ENCODE data around the gene MCC.
"Not testable (repeated sequence)": the region's sequence is repeated elsewhere in the genome, so short reads cannot be mapped to it uniquely, and the experiment has no call there.

The MCC gene

GRCh38 chr5:113081881-113082546, 406.2 kb downstream of the MCC start:
- FAIRE-seq (no peak), DNase-seq (ENCODE audit: insufficient read length, low spot score) (no peak)
- TF ChIP-seq CTCF (IDR thresholded peaks at IDR 0.05; ENCODE audit: insufficient read depth, missing control alignments), result no peak

DNA sequence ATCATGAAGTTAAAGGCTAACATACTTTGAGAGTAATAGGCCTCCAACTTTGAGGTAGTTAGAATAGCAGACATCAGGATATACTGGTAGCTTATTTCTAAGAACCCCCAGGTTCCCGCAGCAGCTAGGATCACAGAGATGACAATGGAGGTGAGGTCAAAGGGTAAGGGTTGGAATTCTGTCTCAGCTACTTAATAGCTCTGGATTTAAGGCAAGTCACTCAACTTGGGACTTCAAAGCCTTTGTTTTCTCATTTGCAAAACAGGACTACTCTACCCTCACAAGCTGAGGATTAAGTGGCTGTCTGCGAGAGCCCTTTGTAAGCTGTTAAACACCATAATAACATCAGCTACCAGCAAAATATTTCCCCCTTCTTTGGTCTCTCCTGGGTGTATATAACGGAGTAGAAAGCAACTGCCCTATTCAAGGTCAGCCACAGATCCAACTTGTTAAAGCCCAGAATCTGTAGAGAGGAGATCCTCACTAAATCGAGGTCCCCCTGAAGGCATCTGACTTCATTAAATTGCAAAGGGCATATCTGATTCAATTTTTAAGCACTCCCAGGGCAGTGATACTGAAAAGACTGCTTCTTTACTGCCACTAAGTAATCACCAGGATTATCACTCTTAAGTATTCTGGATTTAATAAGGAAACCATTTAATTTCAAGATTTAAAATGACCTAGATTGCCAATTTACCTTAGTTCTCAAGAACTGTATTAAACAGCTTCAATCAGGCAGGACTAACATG, 407.0 kb downstream of the MCC start:
- TF ChIP-seq CTCF (IDR thresholded peaks at IDR 0.05; ENCODE audit: insufficient read depth, missing control alignments), result no peak
- DNase-seq (ENCODE audit: insufficient read length, low spot score) (no peak), FAIRE-seq (peak; percentile 58)

DNA sequence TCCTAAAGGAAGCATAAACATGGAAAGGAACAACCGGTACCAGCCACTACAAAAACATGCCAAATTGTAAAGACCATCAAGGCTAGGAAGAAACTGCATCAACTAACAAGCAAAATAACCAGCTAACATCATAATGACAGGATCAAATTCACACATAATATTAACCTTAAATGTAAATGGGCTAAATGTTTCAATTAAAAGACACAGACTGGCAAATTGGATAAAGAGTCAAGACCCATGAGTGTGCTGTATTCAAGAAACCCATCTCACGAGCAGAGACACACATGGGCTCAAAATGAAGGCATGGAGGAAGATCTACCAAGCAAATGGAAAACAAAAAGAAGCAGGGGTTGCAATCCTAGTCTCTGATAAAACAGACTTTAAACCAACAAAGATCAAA, 411.6 kb downstream of the MCC start:
- not testable (repeated sequence) for DNase-seq (ENCODE audit: insufficient read length, low spot score); FAIRE-seq

GRCh38 chr5:113075019-113075418, 413.2 kb downstream of the MCC start:
- no peak for TF ChIP-seq CTCF (IDR thresholded peaks at IDR 0.05; ENCODE audit: insufficient read depth, missing control alignments)
- DNase-seq (ENCODE audit: insufficient read length, low spot score) (no peak), FAIRE-seq (no peak)

GRCh38 chr5:113073629-113074034, 414.6 kb downstream of the MCC start:
- not testable (repeated sequence) for FAIRE-seq; DNase-seq (ENCODE audit: insufficient read length, low spot score)

DNA sequence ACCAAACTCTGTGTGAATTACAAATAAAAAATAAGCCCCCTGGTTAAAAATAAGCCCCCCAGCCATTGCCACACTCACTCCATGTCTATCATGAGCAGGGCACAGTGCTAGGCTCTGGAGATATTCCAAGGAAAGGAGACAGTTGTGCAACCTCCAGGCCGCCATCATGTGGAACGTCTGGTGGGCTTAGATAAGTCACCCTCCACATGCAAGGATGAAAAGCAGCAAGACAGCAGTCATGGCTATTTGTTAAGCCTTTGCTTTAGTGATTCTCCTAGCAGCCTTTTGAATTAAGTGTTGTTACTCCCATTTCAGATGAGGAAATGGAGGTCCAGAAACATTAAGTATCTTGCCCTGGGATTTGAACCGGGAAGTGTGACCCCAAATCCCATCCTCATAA, 416.9 kb downstream of the MCC start:
- TF ChIP-seq CTCF (IDR thresholded peaks at IDR 0.05; ENCODE audit: insufficient read depth, missing control alignments), result no peak
- no peak for FAIRE-seq
- no peak for DNase-seq (ENCODE audit: insufficient read length, low spot score)

DNA sequence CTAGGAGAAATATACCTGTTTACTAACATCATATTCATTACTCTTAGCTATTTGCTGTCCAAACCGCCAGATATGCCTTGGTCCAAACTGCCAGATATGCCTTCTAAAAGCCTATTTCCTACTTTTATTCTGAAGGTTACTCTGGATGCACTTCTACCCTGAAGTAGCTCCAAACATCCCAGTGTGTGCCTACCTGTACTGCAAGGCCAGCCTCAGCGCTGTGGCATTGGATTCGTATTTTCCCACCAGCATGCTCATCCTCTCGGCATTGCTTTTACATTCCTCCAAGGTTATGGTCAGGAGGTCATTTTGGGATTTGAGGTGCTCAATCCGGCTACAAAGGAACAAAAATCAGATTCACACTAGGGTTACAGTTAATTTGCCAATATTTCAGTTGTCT, 417.4 kb downstream of the MCC start:
- DNase-seq (ENCODE audit: insufficient read length, low spot score) (no peak), FAIRE-seq (no peak)
- TF ChIP-seq CTCF (IDR thresholded peaks at IDR 0.05; ENCODE audit: insufficient read depth, missing control alignments), result no peak

- no peak for FAIRE-seq
- DNase-seq (ENCODE audit: insufficient read length, low spot score), result no peak
- TF ChIP-seq CTCF (IDR thresholded peaks at IDR 0.05; ENCODE audit: insufficient read depth, missing control alignments), result no peak
Measured at GRCh38 chr5:113068559-113068958, 419.7 kb downstream of the MCC start.
